ENCODE results near the gene RIOX2. TPM values are rescaled to one million over a fixed set of nuclear protein-coding genes. Genes with fewer than 3 reads are reported as not detected.
A peak's percentile ranks its signal among the peaks of the same experiment; 100 is the strongest.

Gene RIOX2
- total RNA-seq, 2 donors from 2014 or later, result 12.5 to 13.6 TPM

DNA sequence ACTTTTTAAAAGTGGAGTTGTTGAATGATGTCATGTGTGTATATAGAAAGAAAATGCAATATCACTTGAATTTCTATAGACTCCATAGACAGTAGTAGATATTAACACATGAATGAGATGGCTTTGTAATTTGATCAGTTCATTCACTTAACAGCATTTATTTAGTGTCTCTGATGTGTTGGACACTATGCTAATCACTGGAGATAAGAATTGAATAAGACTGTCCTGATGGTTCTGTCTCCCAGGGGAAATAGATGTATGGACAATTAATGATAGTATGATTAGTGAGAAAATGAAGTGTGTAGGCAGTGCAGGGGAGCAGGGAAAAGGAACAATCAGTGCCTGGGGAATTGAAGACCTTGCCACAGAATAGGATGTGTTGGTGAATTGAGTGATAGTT is 72.9 kb downstream of the RIOX2 start:
- H3K27ac ChIP-seq (ENCODE audit: low read depth, low read length), result no peak overlapping the region
- H3K9ac ChIP-seq (ENCODE audit: extremely low read depth, low read length, poor library complexity, severe bottlenecking), result no peak overlapping the region
- H3K4me3 ChIP-seq (ENCODE audit: low read length), result no peak overlapping the region
- Mint-ChIP-seq H3K4me1 (peaks cover 23% of the 10 kb centered on the region), H3K4me3 (no peak overlapping the region), H3K27ac (no peak overlapping the region), H3K36me3 (ENCODE audit: low read depth) (peaks cover 4% of the 10 kb centered on the region), H3K27me3 (ENCODE audit: insufficient read depth) (no peaks in the 10 kb centered on the region), H3K9me3 (no peaks in the 10 kb centered on the region)
- no peaks in the 10 kb centered on the region for H3K27me3 ChIP-seq (ENCODE audit: control insufficient read depth, insufficient read depth, low read length, poor library complexity, severe bottlenecking)
- peaks cover 3% of the 10 kb centered on the region for H3K4me1 ChIP-seq (ENCODE audit: control insufficient read depth, insufficient read depth, low read length)
- no peak for DNase-seq
- H3K36me3 ChIP-seq (ENCODE audit: control insufficient read depth, insufficient read depth, low read length), result no peaks in the 10 kb centered on the region
- no peaks in the 10 kb centered on the region for H3K9me3 ChIP-seq (ENCODE audit: control insufficient read depth, low read length)
- TF ChIP-seq, protein P1, sequence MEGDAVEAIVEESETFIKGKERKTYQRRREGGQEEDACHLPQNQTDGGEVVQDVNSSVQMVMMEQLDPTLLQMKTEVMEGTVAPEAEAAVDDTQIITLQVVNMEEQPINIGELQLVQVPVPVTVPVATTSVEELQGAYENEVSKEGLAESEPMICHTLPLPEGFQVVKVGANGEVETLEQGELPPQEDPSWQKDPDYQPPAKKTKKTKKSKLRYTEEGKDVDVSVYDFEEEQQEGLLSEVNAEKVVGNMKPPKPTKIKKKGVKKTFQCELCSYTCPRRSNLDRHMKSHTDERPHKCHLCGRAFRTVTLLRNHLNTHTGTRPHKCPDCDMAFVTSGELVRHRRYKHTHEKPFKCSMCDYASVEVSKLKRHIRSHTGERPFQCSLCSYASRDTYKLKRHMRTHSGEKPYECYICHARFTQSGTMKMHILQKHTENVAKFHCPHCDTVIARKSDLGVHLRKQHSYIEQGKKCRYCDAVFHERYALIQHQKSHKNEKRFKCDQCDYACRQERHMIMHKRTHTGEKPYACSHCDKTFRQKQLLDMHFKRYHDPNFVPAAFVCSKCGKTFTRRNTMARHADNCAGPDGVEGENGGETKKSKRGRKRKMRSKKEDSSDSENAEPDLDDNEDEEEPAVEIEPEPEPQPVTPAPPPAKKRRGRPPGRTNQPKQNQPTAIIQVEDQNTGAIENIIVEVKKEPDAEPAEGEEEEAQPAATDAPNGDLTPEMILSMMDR (conservative IDR thresholded peaks at IDR 0.05), result no peak

DNA sequence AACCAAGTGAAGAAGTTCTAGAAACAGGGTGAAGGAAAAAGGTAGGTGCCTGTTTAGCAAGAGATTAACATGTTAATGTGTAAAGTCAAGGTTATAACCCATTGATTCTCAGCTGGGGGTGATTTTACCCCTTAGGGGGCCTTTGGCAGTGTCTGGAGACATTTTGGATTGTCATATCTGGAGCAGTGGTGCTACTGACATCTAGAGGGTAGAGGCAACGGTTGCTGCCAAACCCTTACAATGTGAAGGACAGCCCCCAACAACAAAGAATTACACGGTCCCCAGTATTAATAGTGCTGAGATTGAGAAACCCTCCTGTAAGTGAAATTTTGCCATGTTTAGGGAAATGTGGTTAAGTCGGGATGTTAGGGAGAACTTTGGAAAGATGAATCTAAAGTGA is 75.7 kb downstream of the RIOX2 start:
- Histone ChIP-seq H3K4me1 (ENCODE audit: control insufficient read depth, insufficient read depth, low read length) (peaks cover 3% of the 10 kb centered on the region), H3K9me3 (ENCODE audit: control insufficient read depth, low read length) (no peaks in the 10 kb centered on the region), H3K27ac (ENCODE audit: low read depth, low read length) (no peak overlapping the region), H3K4me3 (ENCODE audit: low read length) (no peak overlapping the region), H3K27me3 (ENCODE audit: control insufficient read depth, insufficient read depth, low read length, poor library complexity, severe bottlenecking) (no peaks in the 10 kb centered on the region), H3K9ac (ENCODE audit: extremely low read depth, low read length, poor library complexity, severe bottlenecking) (no peak overlapping the region), H3K36me3 (ENCODE audit: control insufficient read depth, insufficient read depth, low read length) (no peaks in the 10 kb centered on the region)
- H3K9me3 Mint-ChIP-seq, result no peaks in the 10 kb centered on the region
- H3K4me3 Mint-ChIP-seq, result no peak overlapping the region
- DNase-seq, result peak; percentile 53
- H3K4me1 Mint-ChIP-seq, result peaks cover 23% of the 10 kb centered on the region
- no peaks in the 10 kb centered on the region for H3K36me3 Mint-ChIP-seq (ENCODE audit: low read depth)
- H3K27me3 Mint-ChIP-seq (ENCODE audit: insufficient read depth), result no peaks in the 10 kb centered on the region
- H3K27ac Mint-ChIP-seq, result peak overlapping the region; percentile 1
- TF ChIP-seq, protein P1 (conservative IDR thresholded peaks at IDR 0.05), result peak; percentile 51
- WGBS, 2 experiments (ENCODE audit: insufficient coverage in 1 of 2, insufficient read length in 1 of 2), result 78 to 100% methylated on average over 1 to 3 of the region's 3 CpGs

DNA sequence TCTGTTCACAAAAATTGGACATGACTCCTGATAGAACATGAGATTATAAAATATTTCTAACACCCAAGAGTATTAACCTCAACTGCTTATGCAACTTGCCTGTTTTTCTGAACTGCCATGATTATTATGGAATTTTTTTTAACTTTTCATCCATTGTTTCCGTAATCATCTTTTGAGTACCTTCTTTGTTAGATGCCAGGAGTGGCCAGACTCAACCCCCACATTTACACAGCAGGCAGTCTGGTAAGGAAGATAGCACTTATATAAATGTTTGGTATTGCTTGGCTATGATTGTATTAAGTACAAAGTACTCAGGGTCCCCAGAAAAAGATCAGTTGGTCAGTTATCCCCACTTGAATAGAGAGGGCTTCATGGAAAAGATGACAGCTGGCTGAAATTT is 76.1 kb downstream of the RIOX2 start:
- H3K4me1 Mint-ChIP-seq, result peaks cover 23% of the 10 kb centered on the region

More for the DNA sequence above, 76.1 kb downstream of the RIOX2 start:
- WGBS, 2 experiments (ENCODE audit: insufficient coverage in 1 of 2, insufficient read length in 1 of 2), result 78% methylated on average over 1 of the region's 1 CpG; no CpG with 5 or more reads in 1 of the 2 experiments
- H3K9me3 ChIP-seq (ENCODE audit: control insufficient read depth, low read length), result no peaks in the 10 kb centered on the region
- no peaks in the 10 kb centered on the region for H3K27me3 Mint-ChIP-seq (ENCODE audit: insufficient read depth)
- H3K27me3 ChIP-seq (ENCODE audit: control insufficient read depth, insufficient read depth, low read length, poor library complexity, severe bottlenecking), result no peaks in the 10 kb centered on the region
- no peak overlapping the region for H3K4me3 Mint-ChIP-seq
- no peak overlapping the region for H3K4me3 ChIP-seq (ENCODE audit: low read length)
- H3K9ac ChIP-seq (ENCODE audit: extremely low read depth, low read length, poor library complexity, severe bottlenecking), result no peak overlapping the region
- TF ChIP-seq, protein P1 (conservative IDR thresholded peaks at IDR 0.05), result no peak
- no peak overlapping the region for H3K27ac ChIP-seq (ENCODE audit: low read depth, low read length)
- no peaks in the 10 kb centered on the region for H3K36me3 ChIP-seq (ENCODE audit: control insufficient read depth, insufficient read depth, low read length)
- peak overlapping the region; percentile 1 for H3K27ac Mint-ChIP-seq
- peaks cover 3% of the 10 kb centered on the region for H3K4me1 ChIP-seq (ENCODE audit: control insufficient read depth, insufficient read depth, low read length)
- H3K36me3 Mint-ChIP-seq (ENCODE audit: low read depth), result no peaks in the 10 kb centered on the region
- H3K9me3 Mint-ChIP-seq, result no peaks in the 10 kb centered on the region
- DNase-seq, result no peak

Measured in endodermal cell (in vitro differentiated cells).